OCI-LY7 (cell line): ENCODE results near the gene LCT. TPM values are rescaled to one million over a fixed set of nuclear protein-coding genes. Genes with fewer than 3 reads are reported as not detected.

ENCODE experiments used
- BruUV-seq: library from RNA; stranded (reverse); fragments of 400-500 nt; replicated peaks from 2 replicates; lab custom pipeline; 2021; lab: Mats Ljungman, UMichigan
- CTCF ChIA-PET: fragments of 300-600 bp; sonication (Branson Sonifier 250); formaldehyde crosslinking; loops from one replicate; lab custom pipeline; 2022; ENCODE audit warnings: antibody characterized with exemption; ENCODE audit not compliant: unreplicated experiment; lab: Charles Lee
- POLR2A ChIA-PET: fragments of 300-600 bp; sonication (Branson Sonifier 250); formaldehyde crosslinking; loops from one replicate; lab custom pipeline; 2022; ENCODE audit warnings: antibody characterized with exemption; lab: Charles Lee
- DNase-seq: peaks from one replicate; pipeline ENCODE4 v3.0.0-alpha.2; 2015; ENCODE audit warnings: low spot score
- H2AFZ ChIP-seq: fragments of 200-600 bp; sonication (generic), shearing (Covaris generic); 2 replicates; pipeline ENCODE4 v1.6.1; 2014; ENCODE audit warnings: mild to moderate bottlenecking, antibody characterized with exemption, low read length, moderate library complexity
- H3K27ac ChIP-seq: fragments of 200-600 bp; sonication (generic); 2 replicates; pipeline ENCODE4 v1.5.1; 2014; ENCODE audit warnings: mixed run types, low read depth, mild to moderate bottlenecking, moderate library complexity, low read length, inconsistent platforms; ENCODE audit not compliant: poor library complexity, severe bottlenecking
- H3K36me3 ChIP-seq: fragments of 200-600 bp; sonication (generic); 2 replicates; pipeline ENCODE4 v1.6.1; 2014; ENCODE audit warnings: mild to moderate bottlenecking, antibody characterized with exemption, low read length, moderate library complexity, mixed read lengths; ENCODE audit not compliant: insufficient read depth
- H3K4me1 ChIP-seq: fragments of 200-600 bp; sonication (generic); 2 replicates; pipeline ENCODE4 v1.5.1; 2014; ENCODE audit warnings: mild to moderate bottlenecking, low read length; ENCODE audit not compliant: insufficient read depth, poor library complexity, severe bottlenecking
- H3K4me2 ChIP-seq: fragments of 200-600 bp; sonication (generic); 2 replicates; pipeline ENCODE4 v1.6.1; 2014; ENCODE audit warnings: mild to moderate bottlenecking, low read length
- H3K4me3 ChIP-seq: fragments of 200-600 bp; sonication (generic); 2 replicates; pipeline ENCODE4 v1.5.1; 2014; ENCODE audit warnings: mild to moderate bottlenecking, low read depth, low read length; ENCODE audit not compliant: poor library complexity, severe bottlenecking
- H3K79me2 ChIP-seq: fragments of 200-600 bp; sonication (generic); 2 replicates; pipeline ENCODE4 v1.6.1; 2016; ENCODE audit warnings: low read depth, mild to moderate bottlenecking, low read length, moderate library complexity, mixed read lengths; ENCODE audit not compliant: insufficient read depth
- H3K9me2 ChIP-seq: fragments of 200-600 bp; sonication (generic); 2 replicates; pipeline ENCODE4 v1.6.1; 2016; ENCODE audit warnings: mild to moderate bottlenecking, low read length, mixed read lengths; ENCODE audit not compliant: insufficient read depth
- H3K9me3 ChIP-seq: fragments of 200-600 bp; sonication (generic); 2 replicates; pipeline ENCODE4 v1.6.1; 2014; ENCODE audit warnings: mild to moderate bottlenecking, mixed run types, low read length, mixed read lengths
- H4K20me1 ChIP-seq: fragments of 200-600 bp; sonication (generic); 2 replicates; pipeline ENCODE4 v1.6.1; 2014; ENCODE audit warnings: mild to moderate bottlenecking, antibody characterized with exemption, low read length, moderate library complexity, mixed read lengths; ENCODE audit not compliant: insufficient read depth
- CTCF ChIP-seq: fragments of 200-600 bp; sonication (generic); conservative IDR thresholded peaks from 2 replicates; pipeline ENCODE4 v1.5.1; 2014; ENCODE audit warnings: mild to moderate bottlenecking, antibody characterized with exemption, low read length, moderate library complexity, mixed read lengths
- EZH2phosphoT487 ChIP-seq: fragments of 200-600 bp; sonication (generic); IDR thresholded peaks from 2 replicates; pipeline ENCODE4 v1.6.1; 2018; ENCODE audit warnings: low read depth, borderline replicate concordance, mild to moderate bottlenecking, mixed run types, antibody characterized with exemption, low read length, moderate library complexity, mixed read lengths
- intact Hi-C: fragments of 100-400 bp; cut with micrococcal nuclease; formaldehyde crosslinking; loops from one replicate; pipeline ENCODE4 v1.10.0; 2022; ENCODE audit not compliant: unreplicated experiment
- total RNA-seq, 2 experiments: library from RNA; depleted of rRNA in 1 of 2; stranded (reverse); fragments of >200 nt in 1 of 2; shearing (Covaris generic) in 1 of 2; gene quantifications; 2 replicates each; pipeline ENCODE4 v1.2.3, GENCODE V29; 2014 to 2022

The LCT gene
- total RNA-seq, 2 experiments from 2014 or later: 0.15 to 0.54 TPM

- Histone ChIP-seq H3K9me2 (no peaks in the 10 kb centered on the region), H3K79me2 (no peaks in the 10 kb centered on the region), H3K27ac (no peak overlapping the region), H3K4me3 (no peak overlapping the region), H3K36me3 (no peaks in the 10 kb centered on the region), H3K4me1 (peaks cover 9% of the 10 kb centered on the region), H4K20me1 (no peaks in the 10 kb centered on the region), H2AFZ (peak overlapping the region; percentile 26), H3K9me3 (peaks cover 26% of the 10 kb centered on the region), H3K4me2 (no peak overlapping the region)
- peak; percentile 95 for TF ChIP-seq CTCF
- no peak for TF ChIP-seq EZH2phosphoT487
- no TSS peak for BruUV-seq
- intact Hi-C loops: loop anchor here (1.0 to 5.0 kb wide), 4 partner anchors 325 to 810 kb away; no protein-coding TSS in a partner anchor
- ChIA-PET POLR2A (interaction anchor here (0.6 to 1.4 kb wide), 5 partner anchors 39 to 586 kb away, joined by 3 to 4 read pairs (median 3); partner anchors contain the start of gene LCT), CTCF (interaction anchor here (0.6 to 1.0 kb wide), 7 partner anchors 10 to 809 kb away, joined by 3 to 5 read pairs (median 4); no protein-coding TSS in a partner anchor)
- DNase-seq: peak; percentile 83
Observed at GRCh38 chr2:135797497-135798274, 39.3 kb downstream of the LCT start.

- no peak overlapping the region for H3K27ac ChIP-seq
- no peaks in the 10 kb centered on the region for H3K9me2 ChIP-seq
- no peak overlapping the region for H3K4me3 ChIP-seq
- H3K9me3 ChIP-seq: peaks cover 19% of the 10 kb centered on the region
- TF ChIP-seq CTCF: no peak
- no peak for TF ChIP-seq EZH2phosphoT487
- ChIA-PET CTCF (interaction anchor here (0.9 to 1.0 kb wide), 2 partner anchors 11 to 808 kb away, joined by 4 read pairs; no protein-coding TSS in a partner anchor), POLR2A (interaction anchor here (0.6 to 0.7 kb wide), 3 partner anchors 115 to 587 kb away, joined by 3 to 4 read pairs (median 3); no protein-coding TSS in a partner anchor)
- no peak overlapping the region for H2AFZ ChIP-seq
- no TSS peak for BruUV-seq
- no peaks in the 10 kb centered on the region for H3K79me2 ChIP-seq
- no peaks in the 10 kb centered on the region for H4K20me1 ChIP-seq
- no peaks in the 10 kb centered on the region for H3K36me3 ChIP-seq
- DNase-seq: no peak
- H3K4me2 ChIP-seq: no peak overlapping the region
- H3K4me1 ChIP-seq: peaks cover 9% of the 10 kb centered on the region
- intact Hi-C loops: loop anchor here (1.0 to 5.0 kb wide), 4 partner anchors 324 to 809 kb away; no protein-coding TSS in a partner anchor
Observed at GRCh38 chr2:135796606-135797005, 40.4 kb downstream of the LCT start.
